Fibroblast of the aortic adventitia (primary cell): Measurements from ENCODE around the gene TSPAN33. TPM values are rescaled to one million over a fixed set of nuclear protein-coding genes. Genes with fewer than 3 reads are reported as not detected.

ENCODE experiments used
- DNase-seq: peaks from one replicate; pipeline ENCODE4 v3.0.0-alpha.2; 2010; ENCODE audit warnings: low read depth
- H3K4me3 ChIP-seq: 2 replicates; pipeline ENCODE4 v1.5.1; 2011; ENCODE audit warnings: low read depth, mild to moderate bottlenecking, control low read depth, low read length, moderate library complexity
- total RNA-seq: library from RNA; depleted of rRNA; stranded (reverse); fragments of >200 nt; gene quantifications from 2 replicates; pipeline ENCODE4 v1.2.3, GENCODE V29; 2012; ENCODE audit warnings: low replicate concordance
- TF ChIP-seq, protein P1 (sequence below): IDR thresholded peaks from 2 replicates; pipeline ENCODE4 v1.5.1; 2011; ENCODE audit warnings: mild to moderate bottlenecking, low read length, control low read depth, inconsistent platforms; ENCODE audit not compliant: insufficient read depth

TSPAN33 gene, protein sequence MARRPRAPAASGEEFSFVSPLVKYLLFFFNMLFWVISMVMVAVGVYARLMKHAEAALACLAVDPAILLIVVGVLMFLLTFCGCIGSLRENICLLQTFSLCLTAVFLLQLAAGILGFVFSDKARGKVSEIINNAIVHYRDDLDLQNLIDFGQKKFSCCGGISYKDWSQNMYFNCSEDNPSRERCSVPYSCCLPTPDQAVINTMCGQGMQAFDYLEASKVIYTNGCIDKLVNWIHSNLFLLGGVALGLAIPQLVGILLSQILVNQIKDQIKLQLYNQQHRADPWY
- total RNA-seq: not detected in 2 replicates

DNA sequence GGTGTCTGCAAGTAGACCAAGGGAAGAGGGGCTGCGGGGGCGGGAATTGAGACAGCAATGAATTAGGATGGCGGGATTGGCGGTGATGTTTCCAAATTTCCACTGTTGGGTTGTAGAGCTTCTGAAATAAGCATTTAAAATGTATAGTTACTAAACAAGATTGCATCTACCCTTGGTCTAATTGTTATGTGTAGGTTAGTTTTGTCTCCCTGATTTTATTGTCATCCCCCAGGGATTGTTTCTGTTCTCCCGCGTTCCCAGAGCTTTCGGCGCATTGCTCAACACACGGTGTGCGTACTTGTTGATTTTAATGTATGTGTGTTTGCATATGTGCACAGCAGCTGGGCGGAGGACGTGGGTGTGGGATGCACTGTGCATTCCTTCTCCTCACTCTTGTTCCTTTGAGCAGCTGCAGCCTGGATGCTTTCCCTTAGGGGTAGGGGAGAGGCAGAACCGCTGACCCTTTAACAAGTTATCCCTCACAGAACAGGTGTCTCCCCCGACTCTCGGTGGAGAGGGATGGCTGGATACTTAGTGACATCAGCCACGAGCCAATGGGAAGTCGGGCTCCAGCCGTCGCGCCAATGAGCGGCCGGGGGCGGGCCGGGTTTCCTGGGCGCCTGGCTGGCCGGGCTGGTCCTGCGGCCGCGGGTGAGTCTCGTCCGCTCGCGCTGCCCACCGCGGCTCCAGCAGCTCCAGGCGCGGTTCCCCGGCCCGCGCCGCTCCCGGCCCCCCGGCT is at the start of gene TSPAN33:
TSPAN33 (plus strand) TSS at position 613 of the 739 bp plus-strand sequence. CDS start 274 bp downstream, outside the sequence.
- DNase-seq: peak; percentile 53
- H3K4me3 ChIP-seq: peak within 1 kb of the TSS; percentile 55
- TF ChIP-seq, protein P1, sequence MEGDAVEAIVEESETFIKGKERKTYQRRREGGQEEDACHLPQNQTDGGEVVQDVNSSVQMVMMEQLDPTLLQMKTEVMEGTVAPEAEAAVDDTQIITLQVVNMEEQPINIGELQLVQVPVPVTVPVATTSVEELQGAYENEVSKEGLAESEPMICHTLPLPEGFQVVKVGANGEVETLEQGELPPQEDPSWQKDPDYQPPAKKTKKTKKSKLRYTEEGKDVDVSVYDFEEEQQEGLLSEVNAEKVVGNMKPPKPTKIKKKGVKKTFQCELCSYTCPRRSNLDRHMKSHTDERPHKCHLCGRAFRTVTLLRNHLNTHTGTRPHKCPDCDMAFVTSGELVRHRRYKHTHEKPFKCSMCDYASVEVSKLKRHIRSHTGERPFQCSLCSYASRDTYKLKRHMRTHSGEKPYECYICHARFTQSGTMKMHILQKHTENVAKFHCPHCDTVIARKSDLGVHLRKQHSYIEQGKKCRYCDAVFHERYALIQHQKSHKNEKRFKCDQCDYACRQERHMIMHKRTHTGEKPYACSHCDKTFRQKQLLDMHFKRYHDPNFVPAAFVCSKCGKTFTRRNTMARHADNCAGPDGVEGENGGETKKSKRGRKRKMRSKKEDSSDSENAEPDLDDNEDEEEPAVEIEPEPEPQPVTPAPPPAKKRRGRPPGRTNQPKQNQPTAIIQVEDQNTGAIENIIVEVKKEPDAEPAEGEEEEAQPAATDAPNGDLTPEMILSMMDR: no peak

DNA sequence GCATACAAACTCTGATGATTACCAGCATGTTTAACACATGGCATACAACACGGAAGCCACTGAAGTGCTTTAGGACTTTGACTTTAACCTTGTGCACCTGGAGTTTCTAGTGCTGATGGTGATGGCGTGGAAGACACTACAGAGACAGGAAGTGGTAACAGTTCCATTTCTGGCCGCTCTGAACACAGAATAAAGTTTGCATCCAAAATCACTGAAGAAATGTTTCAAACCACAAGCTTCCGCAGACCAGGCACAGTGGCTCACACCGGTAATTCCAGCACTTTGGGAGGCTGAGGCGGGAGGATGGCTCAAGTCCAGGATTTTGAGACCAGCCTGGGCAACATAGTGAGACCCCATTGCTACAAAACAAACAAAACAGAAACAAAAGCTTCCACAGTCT is 49.2 kb upstream of the TSPAN33 start:
- TF ChIP-seq, protein P1: no peak
- DNase-seq: no peak
- no peak overlapping the region for H3K4me3 ChIP-seq

DNA sequence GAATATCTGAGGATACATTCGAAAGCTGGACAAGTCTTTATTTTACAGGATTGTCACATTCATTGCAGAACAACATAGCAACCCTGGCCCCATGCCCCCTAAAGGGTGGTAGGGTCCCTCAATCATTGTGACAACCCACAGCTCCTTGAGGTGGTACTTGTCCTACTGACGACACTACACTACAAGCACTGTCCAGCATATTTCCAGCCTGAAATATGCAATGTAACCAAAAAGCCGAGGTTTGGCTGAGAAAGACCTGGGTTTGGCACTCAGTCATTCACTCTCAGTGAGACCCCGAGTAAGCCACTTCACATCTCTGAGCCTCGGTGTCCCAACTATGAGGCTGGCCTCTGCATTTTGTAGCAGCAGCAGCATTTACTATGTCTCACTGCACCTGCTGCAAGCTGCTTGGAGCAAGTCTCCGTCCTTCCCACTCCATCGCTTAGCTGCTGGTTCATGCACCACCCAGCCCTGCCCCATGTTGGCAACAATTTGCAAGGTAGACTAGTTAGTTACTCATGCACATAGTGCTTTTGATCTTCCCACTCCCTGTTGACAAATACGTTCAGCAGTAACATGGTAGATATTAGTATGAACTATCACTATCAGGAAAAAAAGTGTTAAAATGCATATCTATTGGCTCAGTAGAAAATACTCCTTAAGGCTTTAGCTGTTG is 46.0 kb upstream of the TSPAN33 start:
- DNase-seq: no peak
- no peak overlapping the region for H3K4me3 ChIP-seq
- TF ChIP-seq, protein P1: no peak

DNA sequence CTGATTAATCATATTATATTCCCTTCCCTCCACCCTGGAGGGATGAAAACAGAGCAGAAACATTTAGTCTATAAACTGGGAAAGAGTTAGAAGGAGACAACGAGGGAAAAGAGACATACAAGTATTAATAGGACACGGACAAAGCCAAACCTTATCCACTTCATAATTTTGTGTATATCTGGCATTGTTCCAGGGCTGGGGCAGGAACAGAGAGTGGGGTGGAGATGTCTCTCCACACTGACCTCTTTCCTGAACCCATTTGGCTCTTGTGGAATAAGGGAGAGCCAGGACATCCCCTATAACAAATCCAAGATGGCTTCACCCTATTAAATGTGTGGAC is 43.7 kb upstream of the TSPAN33 start:
- no peak overlapping the region for H3K4me3 ChIP-seq
- DNase-seq: no peak
- TF ChIP-seq, protein P1: no peak

DNA sequence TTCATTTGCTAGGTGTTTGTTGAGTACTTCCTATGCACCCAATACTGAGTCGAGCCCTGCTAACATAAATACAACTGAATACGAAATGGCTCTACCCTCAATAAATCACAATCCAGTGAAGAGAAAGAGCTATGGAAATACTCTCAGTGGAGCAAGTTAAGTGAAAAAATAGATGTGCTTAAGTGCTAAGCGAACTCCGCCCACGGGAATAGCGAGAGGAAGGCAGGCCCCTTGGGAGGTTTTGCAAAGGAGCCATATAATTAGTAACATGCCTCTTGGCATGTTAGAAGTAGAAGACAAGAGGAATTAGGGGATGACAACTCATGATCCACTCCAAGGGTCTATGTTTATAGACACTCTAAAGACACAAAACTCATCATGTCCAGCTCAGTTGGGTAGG is 42.8 kb upstream of the TSPAN33 start:
- no peak overlapping the region for H3K4me3 ChIP-seq
- TF ChIP-seq, protein P1: no peak
- DNase-seq: no peak

DNA sequence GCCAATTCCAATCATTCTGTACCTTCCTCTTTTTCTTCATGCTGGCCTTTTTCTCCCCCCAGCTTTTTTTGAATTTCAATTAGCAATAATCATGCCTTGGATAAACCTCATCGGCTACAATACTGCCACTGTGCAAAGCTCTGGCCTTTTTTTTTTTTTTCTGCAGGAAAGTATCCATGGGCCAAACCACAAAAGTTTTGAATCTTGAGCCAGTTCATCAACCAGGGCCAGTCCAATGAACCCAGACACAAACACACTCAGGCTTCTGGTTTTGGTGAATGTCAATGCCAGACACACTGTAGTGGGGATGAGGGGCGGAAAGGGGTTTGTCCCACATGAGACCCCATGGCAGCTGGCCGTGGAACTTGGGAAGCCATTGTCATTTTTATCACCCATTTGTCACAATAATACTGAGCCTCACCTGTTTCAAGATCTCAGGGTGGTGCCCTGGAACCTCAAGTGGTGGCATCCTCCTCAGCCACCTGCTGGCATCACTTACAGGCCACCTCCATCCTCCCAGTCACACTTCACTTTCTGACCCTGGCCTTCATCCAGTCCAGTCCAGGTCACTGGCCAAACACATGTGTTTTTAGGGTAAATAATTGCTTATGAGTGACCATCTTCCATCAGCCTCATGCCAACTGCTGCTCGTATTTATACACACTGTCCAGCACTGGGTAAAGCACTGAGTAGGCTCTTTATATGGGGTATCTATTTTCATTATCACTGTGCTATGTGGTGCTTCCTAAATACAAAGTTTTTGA is 40.8 kb upstream of the TSPAN33 start:
- no peak for DNase-seq
- TF ChIP-seq, protein P1: no peak

More for the DNA sequence above, 40.8 kb upstream of the TSPAN33 start:
- H3K4me3 ChIP-seq: no peak overlapping the region
